WI38 (cell line): Measurements from ENCODE around the gene COL4A6.

ENCODE experiments used
- H3K4me3 ChIP-seq: 2 replicates; pipeline ENCODE4 v1.5.1; 2011; ENCODE audit warnings: low read depth, mild to moderate bottlenecking, control low read depth, low read length
- CTCF ChIP-seq: IDR thresholded peaks from 2 replicates; pipeline ENCODE4 v1.5.1; 2012; ENCODE audit warnings: low read depth, mild to moderate bottlenecking, control low read depth, low read length

COL4A6 gene

GRCh38 chrX:108435261-108435660 is 3.0 kb downstream of the COL4A6 start:
- TF ChIP-seq CTCF, result no peak

GRCh38 chrX:108426262-108426661 is 12.0 kb downstream of the COL4A6 start:
- H3K4me3 ChIP-seq, result no peak overlapping the region
- TF ChIP-seq CTCF, result no peak

More at GRCh38 chrX:108435261-108435660, 3.0 kb downstream of the COL4A6 start:
- H3K4me3 ChIP-seq, result no peak overlapping the region

- no peak for TF ChIP-seq CTCF
- no peak overlapping the region for H3K4me3 ChIP-seq
Measured at GRCh38 chrX:108420481-108420880, 17.7 kb downstream of the COL4A6 start.

GRCh38 chrX:108419401-108419800 is 18.8 kb downstream of the COL4A6 start:
- TF ChIP-seq CTCF, result no peak
- H3K4me3 ChIP-seq, result no peak overlapping the region

GRCh38 chrX:108417257-108417656 is 21.0 kb downstream of the COL4A6 start:
- no peak for TF ChIP-seq CTCF
- no peak overlapping the region for H3K4me3 ChIP-seq

- no peak overlapping the region for H3K4me3 ChIP-seq
- TF ChIP-seq CTCF, result no peak
Measured at GRCh38 chrX:108415891-108416290, 22.3 kb downstream of the COL4A6 start.

GRCh38 chrX:108415146-108415545 is 23.1 kb downstream of the COL4A6 start:
- no peak overlapping the region for H3K4me3 ChIP-seq
- no peak for TF ChIP-seq CTCF
